Keratinocyte (primary cell): ENCODE data around the gene PGAM1. TPM values are rescaled to one million over a fixed set of nuclear protein-coding genes. Genes with fewer than 3 reads are reported as not detected.
"Not testable (repeated sequence)": the region's sequence is repeated elsewhere in the genome, so short reads cannot be mapped to it uniquely, and the experiment has no call there.

Experiments used
- DNase-seq: peaks from one replicate; pipeline ENCODE4 v3.0.0-alpha.2; 2011; ENCODE audit warnings: low read depth, missing footprints, low spot score
- FAIRE-seq: peaks from 2 replicates; lab custom pipeline; 2011; peaks lifted over from hg19 to GRCh38; lab: Jason Lieb, UNC
- H2AFZ ChIP-seq: 2 replicates; pipeline ENCODE4 v1.6.0; 2012; ENCODE audit warnings: low read length, control low read depth, inconsistent platforms; ENCODE audit not compliant: control insufficient read depth
- H3K27ac ChIP-seq: 2 replicates; pipeline ENCODE4 v1.5.1; 2011; ENCODE audit warnings: low read length; ENCODE audit not compliant: control insufficient read depth, insufficient read depth
- H3K27me3 ChIP-seq: 3 replicates; pipeline ENCODE4 v1.6.0; 2011; ENCODE audit warnings: low read length; ENCODE audit not compliant: control insufficient read depth, insufficient read depth; ENCODE audit errors: extremely low read depth
- H3K36me3 ChIP-seq, 2 experiments: 2 replicates in 1 of 2; 3 replicates in 1 of 2; pipeline ENCODE4 v1.5.1; 2011; ENCODE audit warnings: low read length in 2 of 2, mild to moderate bottlenecking in 1 of 2; ENCODE audit not compliant: control insufficient read depth in 2 of 2, insufficient read depth in 2 of 2; ENCODE audit errors: extremely low read depth in 1 of 2
- H3K4me1 ChIP-seq: 3 replicates; pipeline ENCODE4 v1.5.1; 2011; ENCODE audit warnings: low read length; ENCODE audit not compliant: control insufficient read depth, insufficient read depth; ENCODE audit errors: extremely low read depth
- H3K4me2 ChIP-seq: 3 replicates; pipeline ENCODE4 v1.6.0; 2011; ENCODE audit warnings: low read depth, low read length; ENCODE audit not compliant: control insufficient read depth, insufficient read depth; ENCODE audit errors: extremely low read depth
- H3K4me3 ChIP-seq, 3 experiments: fragments of 200-600 bp in 1 of 3; sonication (generic) in 1 of 3; 2 replicates in 2 of 3; 3 replicates in 1 of 3; pipeline ENCODE4 v1.5.1; 2011 to 2016; ENCODE audit warnings: low read length in 3 of 3, mild to moderate bottlenecking in 3 of 3, control low read depth in 2 of 3, inconsistent platforms in 1 of 3, low read depth in 1 of 3, mixed read lengths in 1 of 3, mixed run types in 1 of 3, moderate library complexity in 1 of 3; ENCODE audit not compliant: control insufficient read depth in 2 of 3, insufficient read depth in 2 of 3; ENCODE audit errors: extremely low read depth in 1 of 3
- H3K79me2 ChIP-seq: 2 replicates; pipeline ENCODE4 v1.6.0; 2012; ENCODE audit warnings: low read length; ENCODE audit not compliant: control insufficient read depth, insufficient read depth
- H3K9ac ChIP-seq: 3 replicates; pipeline ENCODE4 v1.6.0; 2011; ENCODE audit warnings: low read length; ENCODE audit not compliant: control insufficient read depth, insufficient read depth; ENCODE audit errors: extremely low read depth
- H3K9me1 ChIP-seq: 3 replicates; pipeline ENCODE4 v1.6.0; 2011; ENCODE audit warnings: low read length; ENCODE audit not compliant: control insufficient read depth, insufficient read depth; ENCODE audit errors: extremely low read depth
- H3K9me3 ChIP-seq: 2 replicates; pipeline ENCODE4 v1.5.1; 2012; ENCODE audit warnings: low read depth, low read length; ENCODE audit not compliant: control insufficient read depth
- H4K20me1 ChIP-seq: 3 replicates; pipeline ENCODE4 v1.6.0; 2011; ENCODE audit warnings: low read length; ENCODE audit not compliant: control insufficient read depth, insufficient read depth; ENCODE audit errors: extremely low read depth
- EZH2 ChIP-seq: IDR thresholded peaks from one replicate; pipeline ENCODE4 v1.6.1; 2012; ENCODE audit warnings: inconsistent platforms, mild to moderate bottlenecking, low read length, moderate library complexity
- dilution Hi-C: fragments of 300-500 bp; cut with MboI; formaldehyde crosslinking; loops from one replicate; pipeline ENCODE4 v1.7.0; 2020; ENCODE audit warnings: low sequenced_read_pairs; ENCODE audit not compliant: extremely low pct_ligation_motif_present
- polyA plus RNA-seq, 5 experiments: library from polyadenylated mRNA; depleted of rRNA in 3 of 5; stranded (reverse) in 3 of 5; stranded (forward) in 1 of 5; unstranded in 1 of 5; fragments of >200 nt; gene quantifications; 1 replicate in 1 of 5; 2 replicates in 3 of 5; 3 replicates in 1 of 5; pipeline versions ENCODE4 v1.2.1 to v1.2.3, GENCODE V29; 2011 to 2012; ENCODE audit warnings: missing spikeins in 2 of 5, low read depth in 1 of 5, low replicate concordance in 1 of 5
- TF ChIP-seq, protein P1 (sequence below), 3 experiments: IDR thresholded peaks in 1 of 3; conservative IDR thresholded peaks in 1 of 3; optimal IDR thresholded peaks in 1 of 3; 2 replicates in 2 of 3; 3 replicates in 1 of 3; pipeline versions ENCODE3 to v1.5.1; 2011; ENCODE audit warnings: low read length in 3 of 3, mild to moderate bottlenecking in 3 of 3, moderate library complexity in 2 of 3, control low read depth in 1 of 3, inconsistent platforms in 1 of 3; ENCODE audit not compliant: insufficient read depth in 2 of 3; ENCODE audit errors: extremely low read depth in 1 of 3

Gene PGAM1
- polyA plus RNA-seq, 1 donor (not counting 4 experiments of a cell fraction or from before 2014, with no cell fraction given): 624 TPM

DNA sequence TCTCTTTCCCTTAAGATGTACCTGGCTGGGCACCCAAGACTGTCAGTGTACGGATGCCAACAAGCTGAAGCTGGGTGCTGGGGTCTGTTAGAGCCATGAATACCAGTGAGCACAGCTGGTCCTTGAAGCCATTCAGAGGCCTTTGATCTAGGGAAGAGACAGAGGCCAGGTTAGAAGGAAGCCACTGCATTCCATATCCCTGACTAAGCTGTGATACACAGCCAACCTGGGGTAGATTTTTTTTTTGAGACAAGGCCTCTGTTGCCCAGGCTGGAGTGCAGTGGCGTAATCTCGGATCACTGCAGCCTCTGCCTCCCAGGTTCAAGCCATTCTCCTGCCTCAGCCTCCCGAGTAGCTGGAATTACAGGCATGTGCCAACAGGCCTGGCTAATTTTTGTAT lies 40.8 kb downstream of the PGAM1 start:
- no peak for TF ChIP-seq EZH2
- H4K20me1 ChIP-seq: no peaks in the 10 kb centered on the region
- H3K9me1 ChIP-seq: no peaks in the 10 kb centered on the region
- H3K27me3 ChIP-seq: no peaks in the 10 kb centered on the region
- peaks cover 33% of the 10 kb centered on the region for H3K4me1 ChIP-seq
- H3K27ac ChIP-seq: peak overlapping the region; percentile 4
- H3K36me3 ChIP-seq: peaks cover 39 to 57% of the 10 kb centered on the region in 2 experiments
- no peak overlapping the region for H2AFZ ChIP-seq
- no peak overlapping the region for H3K4me3 ChIP-seq
- no peak overlapping the region for H3K9ac ChIP-seq
- no peak overlapping the region for H3K4me2 ChIP-seq
- no peaks in the 10 kb centered on the region for H3K9me3 ChIP-seq
- H3K79me2 ChIP-seq: no peaks in the 10 kb centered on the region
- DNase-seq: no peak
- dilution Hi-C loops: no loop called here
- FAIRE-seq: peak; percentile 90

DNA sequence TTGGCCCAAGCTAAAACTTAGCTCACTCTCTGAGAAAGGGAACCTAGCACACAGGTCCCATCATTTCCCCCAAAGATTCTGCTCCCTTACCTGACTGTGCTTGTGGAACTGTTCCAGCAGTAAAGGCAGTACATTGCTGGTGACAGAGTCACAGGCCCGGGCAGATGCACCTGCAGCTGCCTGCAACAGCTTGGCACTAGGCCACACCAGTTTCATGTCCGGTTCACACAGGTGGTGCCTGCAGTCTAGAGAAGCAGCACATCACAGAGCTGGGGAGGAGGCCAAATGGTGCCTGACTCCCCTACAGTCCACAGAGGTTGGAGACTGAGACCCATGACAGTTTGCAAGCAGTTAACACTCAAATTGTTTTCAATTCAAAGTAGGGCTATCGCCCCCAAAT lies 42.2 kb downstream of the PGAM1 start:
- Histone ChIP-seq H3K4me3 (no peak overlapping the region), H3K4me1 (peaks cover 33% of the 10 kb centered on the region), H3K9me1 (no peaks in the 10 kb centered on the region), H3K4me2 (no peak overlapping the region), H4K20me1 (no peaks in the 10 kb centered on the region), H3K27ac (no peak overlapping the region), H3K27me3 (no peaks in the 10 kb centered on the region), H2AFZ (no peak overlapping the region), H3K9ac (no peak overlapping the region), H3K79me2 (no peaks in the 10 kb centered on the region), H3K9me3 (no peaks in the 10 kb centered on the region), H3K36me3 (peaks cover 32 to 55% of the 10 kb centered on the region in 2 experiments)
- DNase-seq (no peak), FAIRE-seq (peak; percentile 91)
- no peak for TF ChIP-seq EZH2
- TF ChIP-seq, protein P1, sequence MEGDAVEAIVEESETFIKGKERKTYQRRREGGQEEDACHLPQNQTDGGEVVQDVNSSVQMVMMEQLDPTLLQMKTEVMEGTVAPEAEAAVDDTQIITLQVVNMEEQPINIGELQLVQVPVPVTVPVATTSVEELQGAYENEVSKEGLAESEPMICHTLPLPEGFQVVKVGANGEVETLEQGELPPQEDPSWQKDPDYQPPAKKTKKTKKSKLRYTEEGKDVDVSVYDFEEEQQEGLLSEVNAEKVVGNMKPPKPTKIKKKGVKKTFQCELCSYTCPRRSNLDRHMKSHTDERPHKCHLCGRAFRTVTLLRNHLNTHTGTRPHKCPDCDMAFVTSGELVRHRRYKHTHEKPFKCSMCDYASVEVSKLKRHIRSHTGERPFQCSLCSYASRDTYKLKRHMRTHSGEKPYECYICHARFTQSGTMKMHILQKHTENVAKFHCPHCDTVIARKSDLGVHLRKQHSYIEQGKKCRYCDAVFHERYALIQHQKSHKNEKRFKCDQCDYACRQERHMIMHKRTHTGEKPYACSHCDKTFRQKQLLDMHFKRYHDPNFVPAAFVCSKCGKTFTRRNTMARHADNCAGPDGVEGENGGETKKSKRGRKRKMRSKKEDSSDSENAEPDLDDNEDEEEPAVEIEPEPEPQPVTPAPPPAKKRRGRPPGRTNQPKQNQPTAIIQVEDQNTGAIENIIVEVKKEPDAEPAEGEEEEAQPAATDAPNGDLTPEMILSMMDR (optimal IDR thresholded peaks at IDR 0.05 in 1 of 3, IDR thresholded peaks at IDR 0.05 in 1 of 3, conservative IDR thresholded peaks at IDR 0.05 in 1 of 3; ENCODE audit: extremely low read depth in 1 of 3, insufficient read depth in 2 of 3, low read length in 3 of 3): no peak
- dilution Hi-C loops: no loop called here

DNA sequence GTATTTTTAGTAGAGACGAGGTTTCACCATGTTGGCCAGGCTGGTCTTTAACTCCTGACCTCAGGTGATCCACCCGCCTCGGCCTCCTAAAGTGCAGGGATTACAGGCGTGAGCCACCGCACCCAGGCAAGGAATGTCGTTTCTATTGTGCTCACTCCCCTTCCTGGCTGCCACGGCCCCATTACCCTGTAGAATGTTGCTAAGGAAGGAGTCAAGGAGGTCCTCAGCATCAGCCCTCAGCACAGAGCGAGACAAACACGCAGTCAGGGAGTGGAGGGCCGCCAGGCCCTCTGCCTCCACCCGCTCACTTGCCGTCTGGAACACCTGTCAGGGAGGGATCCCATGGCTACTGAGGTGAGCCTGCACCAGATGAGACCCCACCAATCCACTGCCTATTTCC lies 42.8 kb downstream of the PGAM1 start:
- H3K4me3 ChIP-seq, H3K27me3 ChIP-seq, H2AFZ ChIP-seq, H3K27ac ChIP-seq, H3K9me1 ChIP-seq, H3K4me2 ChIP-seq, H3K79me2 ChIP-seq, DNase-seq, H4K20me1 ChIP-seq, FAIRE-seq, dilution Hi-C loops, H3K9me3 ChIP-seq, H3K9ac ChIP-seq: not testable (repeated sequence)
- H3K4me1 ChIP-seq: peaks cover 32% of the 10 kb centered on the region
- H3K36me3 ChIP-seq: peaks cover 31 to 55% of the 10 kb centered on the region in 2 experiments
